Right lobe of liver (tissue), 6 donors: Measurements from ENCODE around the gene FAXDC2. TPM values are rescaled to one million over a fixed set of nuclear protein-coding genes. Genes with fewer than 3 reads are reported as not detected.

Experiments
- ATAC-seq, 4 donors: fragments of 200-7000 bp; cut with Tn5 transposase; one replicate each; pipeline ENCODE4 v1.9.1; 2020; ENCODE audit warnings: mild to moderate bottlenecking in 4 of 4, moderate library complexity in 4 of 4
- DNase-seq, 3 donors: peaks; one replicate each; pipeline ENCODE4 v3.0.0-alpha.2; 2020
- H3K27ac ChIP-seq, 3 donors: fragments of 200-600 bp; one replicate each; pipeline ENCODE4 v1.8.0; 2022
- H3K27me3 ChIP-seq, 2 donors: fragments of 200-600 bp; one replicate each; pipeline ENCODE4 v1.8.0; 2022
- H3K36me3 ChIP-seq, 4 donors: fragments of 200-600 bp; sonication (generic) in 1 of 4; one replicate each; pipeline versions ENCODE4 v1.5.1 to v1.8.0; 2017 to 2022; ENCODE audit warnings: control low read depth in 1 of 4
- H3K4me1 ChIP-seq, 4 donors: fragments of 200-600 bp; sonication (generic) in 1 of 4; one replicate each; pipeline versions ENCODE4 v1.5.1 to v1.8.0; 2017 to 2022; ENCODE audit warnings: control low read depth in 1 of 4
- H3K4me3 ChIP-seq, 3 donors: fragments of 200-600 bp; one replicate each; pipeline ENCODE4 v1.8.0; 2022
- H3K9me3 ChIP-seq, 4 donors: fragments of 200-600 bp; sonication (generic) in 1 of 4; one replicate each; pipeline versions ENCODE4 v1.5.1 to v1.8.0; 2017 to 2022; ENCODE audit warnings: control low read depth in 1 of 4
- POLR2A ChIP-seq: fragments of 450-650 bp; IDR thresholded peaks from one replicate; pipeline ENCODE4 v1.6.1; 2017; ENCODE audit warnings: antibody characterized with exemption, mild to moderate bottlenecking
- WGBS: methylation state at CpG from one replicate; pipeline ENCODE4 v1.1.6; 2018; ENCODE audit warnings: low coverage, low lambda C conversion rate; ENCODE audit not compliant: insufficient coverage; ENCODE audit errors: missing lambda C conversion rate; 5-methylcytosine and 5-hydroxymethylcytosine counted together
- intact Hi-C, 2 donors: fragments of 100-400 bp; cut with DNase I; formaldehyde crosslinking; loops; one replicate each; pipeline versions ENCODE4 v1.11.2 to v1.14.1; 2022
- total RNA-seq, 6 experiments: library from RNA; depleted of rRNA in 2 of 6; stranded (reverse); fragments of >200 nt in 2 of 6; fragmentation: NEBNext Ultra II Directional in 3 of 6; extraction: Animal tissue kit (Norgen Biotek cat#: 25700) in 3 of 6; gene quantifications; one replicate each; pipeline versions ENCODE4 v1.1.0 to v1.2.4, GENCODE V29; 2016 to 2023
- TF ChIP-seq, protein P1 (sequence below), 4 donors: fragments of 200-600 bp in 3 of 4; fragments of 450-650 bp in 1 of 4; IDR thresholded peaks; one replicate each; pipeline versions ENCODE4 v1.5.1 to v1.8.0; 2016 to 2022; ENCODE audit warnings: antibody characterized with exemption in 4 of 4, mild to moderate bottlenecking in 2 of 4
- donor health status: DM: no; HTN: yes; CAD: no.
- donor health status: DM: no; HTN: no; CAD: no.
- donor health status: DM: no; HTN: no; CAD: no.
- donor health status: DM: no; HTN: yes; CAD: no.
- donor health status: DM: no; HTN: yes; CAD: no.

The FAXDC2 gene
- total RNA-seq, 6 experiments from 2014 or later: 27.3 to 98.1 (median 53.2) TPM

DNA sequence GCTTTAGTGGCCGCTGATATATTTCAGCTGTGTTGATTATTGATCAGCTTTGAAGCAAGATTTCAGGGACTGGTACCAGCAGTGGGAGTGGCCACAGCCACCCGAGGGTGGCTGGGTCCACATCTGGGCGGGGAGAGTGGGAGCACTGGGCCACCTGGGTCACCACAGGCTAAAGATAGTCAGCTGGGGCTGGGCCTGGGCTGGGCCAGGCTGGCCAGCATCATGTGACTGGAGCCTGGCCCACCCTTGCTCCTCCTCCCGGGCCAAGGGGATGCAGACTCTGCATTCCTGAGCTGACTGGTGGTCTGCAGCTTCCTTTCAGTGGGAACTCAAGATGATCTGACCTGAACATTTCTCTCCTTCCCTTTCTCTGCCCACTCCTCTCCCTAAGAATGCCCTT lies 68.1 kb downstream of the FAXDC2 start:
- peak in 2 of 3 donors; percentile 30 to 60 for DNase-seq
- Histone ChIP-seq H3K27ac (no peak overlapping the region), H3K36me3 (no peaks in the 10 kb centered on the region), H3K4me3 (no peak overlapping the region), H3K9me3 (no peaks in the 10 kb centered on the region), H3K27me3 (no peaks in the 10 kb centered on the region), H3K4me1 (peaks cover 0 to 44% (median 16%) of the 10 kb centered on the region in 4 donors)
- peak; percentile 43 to 73 (median 57) for ATAC-seq
- intact Hi-C loops: no loop called here
- 39% methylated on average over 2 of the region's 4 CpGs for WGBS
- TF ChIP-seq, protein P1, sequence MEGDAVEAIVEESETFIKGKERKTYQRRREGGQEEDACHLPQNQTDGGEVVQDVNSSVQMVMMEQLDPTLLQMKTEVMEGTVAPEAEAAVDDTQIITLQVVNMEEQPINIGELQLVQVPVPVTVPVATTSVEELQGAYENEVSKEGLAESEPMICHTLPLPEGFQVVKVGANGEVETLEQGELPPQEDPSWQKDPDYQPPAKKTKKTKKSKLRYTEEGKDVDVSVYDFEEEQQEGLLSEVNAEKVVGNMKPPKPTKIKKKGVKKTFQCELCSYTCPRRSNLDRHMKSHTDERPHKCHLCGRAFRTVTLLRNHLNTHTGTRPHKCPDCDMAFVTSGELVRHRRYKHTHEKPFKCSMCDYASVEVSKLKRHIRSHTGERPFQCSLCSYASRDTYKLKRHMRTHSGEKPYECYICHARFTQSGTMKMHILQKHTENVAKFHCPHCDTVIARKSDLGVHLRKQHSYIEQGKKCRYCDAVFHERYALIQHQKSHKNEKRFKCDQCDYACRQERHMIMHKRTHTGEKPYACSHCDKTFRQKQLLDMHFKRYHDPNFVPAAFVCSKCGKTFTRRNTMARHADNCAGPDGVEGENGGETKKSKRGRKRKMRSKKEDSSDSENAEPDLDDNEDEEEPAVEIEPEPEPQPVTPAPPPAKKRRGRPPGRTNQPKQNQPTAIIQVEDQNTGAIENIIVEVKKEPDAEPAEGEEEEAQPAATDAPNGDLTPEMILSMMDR (IDR thresholded peaks at IDR 0.05): no peak
- TF ChIP-seq POLR2A: no peak

DNA sequence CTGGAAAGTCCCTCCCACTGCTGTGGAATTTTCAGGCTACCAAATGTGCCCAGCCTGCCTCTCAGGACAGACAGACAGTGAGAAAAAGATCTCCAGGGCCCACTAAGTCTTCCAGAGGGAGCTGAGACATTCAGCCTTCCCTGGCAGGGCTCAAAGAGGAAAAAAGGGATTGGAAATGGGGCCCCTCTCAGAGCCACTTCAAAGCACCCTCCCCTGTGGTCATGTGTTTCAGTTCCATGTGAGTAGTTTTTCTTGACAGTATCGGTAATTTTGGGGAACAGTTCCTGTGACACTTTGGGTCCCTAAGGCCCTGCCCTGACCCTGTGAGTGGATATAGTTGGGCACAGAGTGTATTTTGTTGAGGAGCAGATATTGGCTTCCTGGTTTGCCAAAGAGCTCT lies 70.3 kb downstream of the FAXDC2 start:
- ATAC-seq: no peak
- Histone ChIP-seq H3K9me3 (no peaks in the 10 kb centered on the region), H3K27ac (no peak overlapping the region), H3K4me3 (no peak overlapping the region), H3K27me3 (no peaks in the 10 kb centered on the region), H3K4me1 (peaks cover 0 to 54% (median 16%) of the 10 kb centered on the region in 4 donors), H3K36me3 (no peaks in the 10 kb centered on the region)
- intact Hi-C loops: no loop called here
- DNase-seq: no peak
- 43% methylated on average over 1 of the region's 1 CpG for WGBS
- TF ChIP-seq, protein P1 (IDR thresholded peaks at IDR 0.05): no peak

DNA sequence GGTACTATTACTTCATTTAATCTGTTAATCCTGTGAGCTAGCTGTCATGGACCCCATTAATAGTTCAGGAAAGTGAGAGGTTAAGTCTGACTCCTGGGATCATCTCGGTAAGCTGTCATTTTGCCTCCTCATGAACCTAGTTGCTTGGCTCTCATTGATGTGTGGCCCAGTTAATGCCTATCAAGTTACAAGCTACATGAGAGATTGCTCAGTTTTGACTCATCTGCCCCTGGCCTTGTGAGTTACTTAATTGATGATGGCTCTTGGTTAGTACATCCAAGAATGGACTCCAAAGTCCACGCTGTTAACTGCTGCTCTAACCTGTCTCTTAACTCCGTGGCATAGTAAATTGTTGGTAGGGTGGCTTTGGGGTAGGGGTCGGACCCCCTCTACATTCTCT lies 71.3 kb downstream of the FAXDC2 start:
- intact Hi-C loops: no loop called here
- Histone ChIP-seq H3K9me3 (no peaks in the 10 kb centered on the region), H3K36me3 (no peaks in the 10 kb centered on the region), H3K27me3 (no peaks in the 10 kb centered on the region), H3K4me3 (no peak overlapping the region), H3K4me1 (peaks cover 0 to 54% (median 16%) of the 10 kb centered on the region in 4 donors), H3K27ac (no peak overlapping the region)
- DNase-seq (no peak), ATAC-seq (peak; percentile 32 to 79 (median 64))
- TF ChIP-seq, protein P1 (IDR thresholded peaks at IDR 0.05): no peak
- TF ChIP-seq POLR2A: no peak
- WGBS: 40% methylated on average over 4 of the region's 4 CpGs

DNA sequence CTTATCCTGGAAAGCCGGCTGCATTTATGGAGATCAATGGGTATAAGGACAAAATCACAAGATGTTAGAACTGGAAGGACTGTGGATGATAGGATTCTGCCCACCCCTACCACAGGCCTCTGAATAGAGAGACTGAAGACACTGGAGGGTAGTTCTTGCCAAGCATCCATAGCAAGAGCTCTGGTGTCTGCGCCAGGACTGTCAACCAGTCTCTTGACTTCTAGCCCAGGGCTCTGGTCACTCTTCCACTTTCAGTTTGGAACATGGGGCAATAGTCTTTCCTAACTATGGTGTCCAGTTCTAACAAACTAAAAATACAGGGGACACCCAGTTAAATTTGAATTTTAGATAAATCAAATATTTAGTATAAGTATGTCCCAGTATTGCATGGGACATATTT lies 71.9 kb downstream of the FAXDC2 start:
- peak in 1 of 3 donors; percentile 68 for DNase-seq
- H3K27ac ChIP-seq: no peak overlapping the region
- peak; percentile 71 to 83 (median 73) for ATAC-seq
- H3K4me1 ChIP-seq: peaks cover 0 to 49% (median 16%) of the 10 kb centered on the region in 4 donors
- H3K4me3 ChIP-seq: no peak overlapping the region
- H3K36me3 ChIP-seq: no peaks in the 10 kb centered on the region
- intact Hi-C loops: no loop called here
- 60% methylated on average over 1 of the region's 2 CpGs for WGBS
- H3K27me3 ChIP-seq: no peaks in the 10 kb centered on the region
- TF ChIP-seq, protein P1 (IDR thresholded peaks at IDR 0.05): no peak
- no peak for TF ChIP-seq POLR2A
- no peaks in the 10 kb centered on the region for H3K9me3 ChIP-seq

DNA sequence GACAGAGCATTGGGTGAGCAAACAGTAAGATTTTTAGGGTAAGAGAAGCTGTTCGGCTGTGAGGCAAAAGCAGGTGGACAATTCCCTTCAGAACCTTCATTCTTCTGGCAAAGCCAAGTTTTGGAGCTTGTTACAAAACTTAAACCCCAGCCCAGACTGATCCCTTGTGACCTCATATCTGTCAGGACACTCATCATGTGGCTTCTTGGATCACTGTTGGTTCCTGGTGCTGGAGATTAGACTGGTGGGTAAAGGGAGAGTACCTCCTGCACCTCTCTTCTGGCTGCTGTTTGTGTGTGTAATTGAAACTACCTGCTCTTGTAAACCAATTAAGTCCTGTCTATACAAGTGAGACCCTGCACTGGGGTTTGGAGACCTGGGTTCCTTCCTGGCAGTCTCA lies 74.2 kb downstream of the FAXDC2 start:
- Histone ChIP-seq H3K4me1 (peaks cover 0 to 28% (median 9%) of the 10 kb centered on the region in 4 donors), H3K27ac (no peak overlapping the region), H3K4me3 (no peak overlapping the region), H3K27me3 (no peaks in the 10 kb centered on the region), H3K36me3 (no peaks in the 10 kb centered on the region), H3K9me3 (no peaks in the 10 kb centered on the region)
- intact Hi-C loops: no loop called here
- no peak for TF ChIP-seq POLR2A
- TF ChIP-seq, protein P1 (IDR thresholded peaks at IDR 0.05): no peak
- ATAC-seq (peak in 3 of 4 donors; percentile 18 to 47 (median 42)), DNase-seq (no peak)
- 83% methylated on average over 1 of the region's 1 CpG for WGBS
